H1 (cell line): ENCODE results near the gene RAB3C. TPM values are rescaled to one million over a fixed set of nuclear protein-coding genes. Genes with fewer than 3 reads are reported as not detected.

ENCODE experiments used
- CTBP2 ChIP-seq: IDR thresholded peaks from 2 replicates; pipeline ENCODE4 v1.7.0; 2011; ENCODE audit warnings: borderline replicate concordance, mild to moderate bottlenecking, moderate library complexity, mixed read lengths, low read length; ENCODE audit not compliant: insufficient read depth, insufficient read length
- CTCF ChIP-seq, 3 experiments: IDR thresholded peaks; 1 replicate in 2 of 3; 2 replicates in 1 of 3; pipeline versions ENCODE4 v1.5.1 to v1.6.1; 2011; ENCODE audit warnings: low read length in 3 of 3, mild to moderate bottlenecking in 3 of 3, inconsistent platforms in 2 of 3, low read depth in 1 of 3, moderate library complexity in 1 of 3; ENCODE audit not compliant: insufficient read depth in 1 of 3; ENCODE audit errors: control extremely low read depth in 1 of 3
- EGR1 ChIP-seq: IDR thresholded peaks from 2 replicates; pipeline ENCODE4 v1.6.1; 2011; ENCODE audit warnings: low read depth, low read length, borderline replicate concordance
- EP300 ChIP-seq, 2 experiments: IDR thresholded peaks; 1 replicate in 1 of 2; 2 replicates in 1 of 2; pipeline ENCODE4 v1.6.1; 2011 to 2012; ENCODE audit warnings: low read depth in 2 of 2, low read length in 2 of 2, mild to moderate bottlenecking in 2 of 2, borderline replicate concordance in 1 of 2, inconsistent platforms in 1 of 2, moderate library complexity in 1 of 2
- HDAC2 ChIP-seq, 2 experiments: fragments of 300-600 bp in 1 of 2; sonication (generic) in 1 of 2; IDR thresholded peaks; 2 replicates each; pipeline ENCODE4 v1.6.1; 2011 to 2012; ENCODE audit warnings: low read depth in 2 of 2, low read length in 2 of 2, mild to moderate bottlenecking in 2 of 2, moderate library complexity in 2 of 2, borderline replicate concordance in 1 of 2, inconsistent platforms in 1 of 2
- JUND ChIP-seq: IDR thresholded peaks from 2 replicates; pipeline ENCODE4 v1.6.1; 2011; ENCODE audit warnings: mild to moderate bottlenecking, improper control_type of control experiment, low read length
- KDM1A ChIP-seq: fragments of 200-600, 300-600 bp; sonication (generic); IDR thresholded peaks from 2 replicates; pipeline ENCODE4 v1.7.1; 2016; ENCODE audit warnings: mild to moderate bottlenecking, low read length, borderline replicate concordance
- KDM5A ChIP-seq: fragments of 200-600 bp; IDR thresholded peaks from 2 replicates; pipeline ENCODE4 v1.7.1; 2012; ENCODE audit warnings: mild to moderate bottlenecking, low read length, inconsistent platforms, mixed read lengths
- MAFK ChIP-seq: IDR thresholded peaks from 2 replicates; pipeline ENCODE4 v1.6.1; 2012; ENCODE audit warnings: low read depth, mild to moderate bottlenecking, improper control_type of control experiment, low read length
- MAX ChIP-seq: IDR thresholded peaks from 2 replicates; pipeline ENCODE4 v1.6.1; 2012; ENCODE audit warnings: inconsistent platforms
- NANOG ChIP-seq: IDR thresholded peaks from 2 replicates; pipeline ENCODE4 v1.6.1; 2011; ENCODE audit warnings: low read length, low read depth, mild to moderate bottlenecking, inconsistent platforms; ENCODE audit not compliant: insufficient read depth, poor library complexity, severe bottlenecking
- RBBP5 ChIP-seq: IDR thresholded peaks from 2 replicates; pipeline ENCODE4 v1.7.1; 2012; ENCODE audit warnings: low read depth, mild to moderate bottlenecking, inconsistent platforms, low read length, moderate library complexity, borderline replicate concordance
- TAF7 ChIP-seq: optimal IDR thresholded peaks from 2 replicates; pipeline ENCODE3; 2011; ENCODE audit warnings: low read depth, mild to moderate bottlenecking, inconsistent platforms, low read length, moderate library complexity, borderline replicate concordance
- TCF12 ChIP-seq: IDR thresholded peaks from 2 replicates; pipeline ENCODE4 v1.6.1; 2011; ENCODE audit warnings: low read depth, mild to moderate bottlenecking, low read length
- USF2 ChIP-seq: IDR thresholded peaks from 2 replicates; pipeline ENCODE4 v1.6.1; 2011; ENCODE audit warnings: low read length, improper control_type of control experiment
- YY1 ChIP-seq: IDR thresholded peaks from 2 replicates; pipeline ENCODE4 v1.6.1; 2011; ENCODE audit warnings: low read depth, mild to moderate bottlenecking, low read length
- ZNF274 ChIP-seq: IDR thresholded peaks from 2 replicates; pipeline ENCODE4 v1.7.0; 2012; ENCODE audit warnings: low read length, borderline replicate concordance; ENCODE audit errors: extremely low read depth
- polyA plus RNA-seq, 7 experiments: library from polyadenylated mRNA; depleted of rRNA in 3 of 7; stranded (reverse) in 5 of 7; unstranded in 2 of 7; fragments of >200 nt in 5 of 7; fragments of 200-250 nt in 2 of 7; gene quantifications; 1 replicate in 5 of 7; 2 replicates in 1 of 7; 4 replicates in 1 of 7; pipeline versions ENCODE4 v1.2.1 to v1.2.3, GENCODE V29; 2011 to 2013; ENCODE audit warnings: missing spikeins in 2 of 7, mixed read lengths in 2 of 7
- total RNA-seq: library from RNA; stranded (reverse); fragmentation: NEBNext Ultra II Directional; extraction: Animal tissue kit (Norgen Biotek cat#: 25700); gene quantifications from 2 replicates; pipeline ENCODE4 v1.2.1, GENCODE V29; 2021

The RAB3C gene
- total and polyA plus RNA-seq, 2 of the 8 experiments (the other 6 are each of a cell fraction or from before 2014, with no cell fraction given) = 14.7 to 18.3 TPM

GRCh38 chr5:58717303-58718007 is 134.6 kb downstream of the RAB3C start (continued):
- peak in 1 of 2 experiments; percentile 94; a peak in 1 of 3 replicates for TF ChIP-seq EP300 (IDR thresholded peaks at IDR 0.05; ENCODE audit: borderline replicate concordance in 1 of 2, low read depth in 2 of 2, low read length in 2 of 2)
- no peak for TF ChIP-seq CTCF (IDR thresholded peaks at IDR 0.05; ENCODE audit: control extremely low read depth in 1 of 3, insufficient read depth in 1 of 3, low read depth in 1 of 3, low read length in 3 of 3)
- peak; percentile 37 to 86; a peak in 1 of 4 replicates for TF ChIP-seq HDAC2 (IDR thresholded peaks at IDR 0.05; ENCODE audit: borderline replicate concordance in 1 of 2, low read depth in 2 of 2, low read length in 2 of 2)
- TF ChIP-seq KDM5A = no peak
- TF ChIP-seq JUND = 0 out of 2 replicates have a peak, but pooled peaks have one; percentile 37
- TF ChIP-seq USF2 = no peak
- 0 out of 2 replicates have a peak, but pooled peaks have one; percentile 54 for TF ChIP-seq TCF12
- no peak for TF ChIP-seq YY1
- 0 out of 2 replicates have a peak, but pooled peaks have one; percentile 4 for TF ChIP-seq MAFK
- no peak for TF ChIP-seq ZNF274
- TF ChIP-seq CTBP2 = no peak
- no peak; the same call in 1 of the 2 replicates for TF ChIP-seq KDM1A
- TF ChIP-seq RBBP5 = no peak
- no peak for TF ChIP-seq TAF7
- TF ChIP-seq EGR1 = no peak
- 0 out of 2 replicates have a peak, but pooled peaks have one; percentile 23 for TF ChIP-seq MAX
- TF ChIP-seq NANOG = peak; percentile 100
